ENCODE data around the gene CCL4.

DNA sequence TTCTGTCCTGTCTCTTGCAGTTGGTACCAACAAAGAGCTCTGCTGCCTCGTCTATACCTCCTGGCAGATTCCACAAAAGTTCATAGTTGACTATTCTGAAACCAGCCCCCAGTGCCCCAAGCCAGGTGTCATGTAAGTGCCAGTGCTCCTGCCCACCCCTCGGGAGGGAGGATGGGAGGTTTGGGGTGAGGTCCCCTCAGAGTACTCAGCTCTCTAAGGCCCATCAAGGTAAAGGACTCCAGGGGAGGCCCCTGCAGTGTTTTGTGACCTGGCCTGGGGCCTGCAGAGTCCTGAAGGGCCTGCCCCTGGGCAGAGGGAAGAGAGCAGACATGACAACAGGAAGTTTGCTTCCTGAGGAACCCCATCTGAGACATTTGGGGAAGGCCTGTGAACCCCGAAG is 33.2 kb upstream of the CCL4 start:
- TF ChIP-seq POLR2AphosphoS5 (IDR thresholded peaks at IDR 0.05; ENCODE audit: low read depth, low read length) (no peak), REST (IDR thresholded peaks at IDR 0.05; ENCODE audit: insufficient read depth in 1 of 2, low read depth in 2 of 2, low read length in 2 of 2) (no peak), FOXP2 (optimal IDR thresholded peaks at IDR 0.05; ENCODE audit: borderline replicate concordance, extremely low read depth, extremely low read length, insufficient read depth) (no peak), TAF1 (IDR thresholded peaks at IDR 0.05; ENCODE audit: borderline replicate concordance, insufficient read depth, low read length) (no peak), SIN3A (IDR thresholded peaks at IDR 0.05; ENCODE audit: borderline replicate concordance, insufficient read depth, low read length) (no peak)

Measured in PFSK-1 (cell line).